GM18511 (cell line): ENCODE measurements around the gene SLC37A4.
"Not testable (repeated sequence)": the region's sequence is repeated elsewhere in the genome, so short reads cannot be mapped to it uniquely, and the experiment has no call there.

Experiments
- ATAC-seq: cut with Tn5 transposase; IDR thresholded peaks from one replicate; pipeline ENCODE4 v1.9.1; 2021; ENCODE audit warnings: mild to moderate bottlenecking, moderate library complexity; ENCODE audit not compliant: unreplicated experiment

Gene SLC37A4

GRCh38 chr11:119042927-119043326 is 12.2 kb upstream of the SLC37A4 start:
- no peak for ATAC-seq

GRCh38 chr11:119041821-119042514 is 11.3 kb upstream of the SLC37A4 start:
- no peak for ATAC-seq

- ATAC-seq = not testable (repeated sequence)
Observed at GRCh38 chr11:119039471-119039870, 8.8 kb upstream of the SLC37A4 start.

- ATAC-seq = no peak
Observed at GRCh38 chr11:119038884-119039283, 8.2 kb upstream of the SLC37A4 start.

- no peak for ATAC-seq
Observed at GRCh38 chr11:119034813-119035212, 4.1 kb upstream of the SLC37A4 start.

GRCh38 chr11:119033421-119033820 is 2.7 kb upstream of the SLC37A4 start:
- ATAC-seq = not testable (repeated sequence)

- ATAC-seq = no peak
Observed at GRCh38 chr11:119031912-119032280, 1.2 kb upstream of the SLC37A4 start.

- peak; percentile 16 for ATAC-seq
Observed at GRCh38 chr11:119030029-119030328, 698 bp downstream of the SLC37A4 start.

- ATAC-seq = peak; percentile 34
Observed at GRCh38 chr11:119029340-119030028, 1.2 kb downstream of the SLC37A4 start.

- no peak for ATAC-seq
Observed at GRCh38 chr11:119029069-119029339, 1.7 kb downstream of the SLC37A4 start.

GRCh38 chr11:119028346-119029068 is 2.2 kb downstream of the SLC37A4 start:
- no peak for ATAC-seq

- no peak for ATAC-seq
Observed at GRCh38 chr11:119027561-119028345, 2.9 kb downstream of the SLC37A4 start.

- no peak for ATAC-seq
Observed at GRCh38 chr11:119026970-119027369, 3.7 kb downstream of the SLC37A4 start.

GRCh38 chr11:119025978-119026766 is 4.5 kb downstream of the SLC37A4 start:
- no peak for ATAC-seq

- no peak for ATAC-seq
Observed at GRCh38 chr11:119025541-119025940, 5.1 kb downstream of the SLC37A4 start.

- no peak for ATAC-seq
Observed at GRCh38 chr11:119025099-119025473, 5.6 kb downstream of the SLC37A4 start.

GRCh38 chr11:119024430-119025098 is 6.1 kb downstream of the SLC37A4 start:
- ATAC-seq = no peak

- ATAC-seq = no peak
Observed at GRCh38 chr11:119023741-119024140, 6.9 kb downstream of the SLC37A4 start.

- no peak for ATAC-seq
Observed at GRCh38 chr11:119021631-119022030, 9.0 kb downstream of the SLC37A4 start.

GRCh38 chr11:119019996-119020395 is 10.7 kb downstream of the SLC37A4 start:
- ATAC-seq = no peak
